ENCODE measurements around the gene RNPEPL1. TPM values are rescaled to one million over a fixed set of nuclear protein-coding genes. Genes with fewer than 3 reads are reported as not detected.
"Not testable (repeated sequence)": the region's sequence is repeated elsewhere in the genome, so short reads cannot be mapped to it uniquely, and the experiment has no call there.

The RNPEPL1 gene
- polyA plus RNA-seq, 12 donors, result 22.4 to 44.5 (median 23.3) TPM; not detected in 1

GRCh38 chr2:240602266-240603050, 34.2 kb downstream of the RNPEPL1 start:
- no peak for DNase-seq

DNA sequence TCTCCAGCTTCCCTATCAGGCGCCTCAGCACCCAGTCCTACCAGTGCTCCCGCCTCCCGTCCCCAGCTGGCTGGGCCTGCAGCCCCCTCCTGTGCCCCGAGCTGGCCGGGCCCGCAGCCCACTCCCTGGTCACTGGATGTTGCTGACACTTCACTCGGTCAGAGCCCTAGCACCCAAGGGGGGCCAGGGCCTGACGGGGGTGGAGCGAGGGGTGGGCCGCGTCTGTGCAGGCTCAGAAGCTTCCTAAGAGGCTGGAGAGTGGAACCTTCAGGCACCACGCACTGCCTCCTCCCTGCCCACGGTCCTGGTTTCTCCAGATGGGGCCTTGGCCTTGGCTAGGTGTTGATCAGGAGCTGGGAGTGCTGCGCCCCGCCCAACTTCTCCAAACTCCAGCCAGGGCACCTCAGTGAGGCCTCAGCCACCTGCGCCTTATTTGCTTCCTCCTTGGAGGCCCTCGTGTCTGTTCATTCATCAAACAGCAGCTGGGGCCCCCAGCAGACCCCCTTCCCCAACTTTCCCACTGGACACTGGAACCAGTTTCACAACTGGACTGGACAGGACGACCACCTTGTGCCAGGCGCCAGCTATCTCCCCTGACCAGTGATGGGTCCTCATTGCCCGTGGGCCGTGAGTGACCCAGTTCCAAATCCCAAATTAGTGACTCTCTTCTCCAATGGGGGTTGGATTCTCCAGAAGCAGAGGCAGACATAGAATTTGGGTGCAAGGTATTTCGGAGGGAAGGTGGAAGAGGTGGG, 35.0 kb downstream of the RNPEPL1 start:
- no peak for DNase-seq

DNA sequence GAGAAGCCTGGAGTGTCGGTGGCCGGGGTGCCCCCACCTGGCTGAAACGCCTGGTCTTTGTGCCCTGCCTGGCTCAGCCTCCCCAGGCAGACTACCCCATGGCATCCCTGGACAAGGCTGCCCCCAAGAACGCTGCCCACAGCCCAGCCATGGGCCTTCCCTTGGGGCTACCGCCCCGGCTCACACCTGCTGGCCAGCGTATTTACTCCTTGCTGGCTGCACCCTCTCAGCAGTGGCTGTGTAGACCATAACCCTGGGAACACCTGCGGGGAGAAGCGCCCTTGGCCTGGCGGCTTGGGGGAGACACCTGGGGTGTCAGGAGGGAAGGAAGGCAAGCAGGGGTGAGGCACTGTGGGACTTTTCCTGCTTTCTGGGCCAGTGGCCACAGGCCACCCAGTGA, 35.6 kb downstream of the RNPEPL1 start:
- DNase-seq, result no peak

- peak; percentile 45 for DNase-seq
Observed at GRCh38 chr2:240604291-240604938, 36.1 kb downstream of the RNPEPL1 start.

DNA sequence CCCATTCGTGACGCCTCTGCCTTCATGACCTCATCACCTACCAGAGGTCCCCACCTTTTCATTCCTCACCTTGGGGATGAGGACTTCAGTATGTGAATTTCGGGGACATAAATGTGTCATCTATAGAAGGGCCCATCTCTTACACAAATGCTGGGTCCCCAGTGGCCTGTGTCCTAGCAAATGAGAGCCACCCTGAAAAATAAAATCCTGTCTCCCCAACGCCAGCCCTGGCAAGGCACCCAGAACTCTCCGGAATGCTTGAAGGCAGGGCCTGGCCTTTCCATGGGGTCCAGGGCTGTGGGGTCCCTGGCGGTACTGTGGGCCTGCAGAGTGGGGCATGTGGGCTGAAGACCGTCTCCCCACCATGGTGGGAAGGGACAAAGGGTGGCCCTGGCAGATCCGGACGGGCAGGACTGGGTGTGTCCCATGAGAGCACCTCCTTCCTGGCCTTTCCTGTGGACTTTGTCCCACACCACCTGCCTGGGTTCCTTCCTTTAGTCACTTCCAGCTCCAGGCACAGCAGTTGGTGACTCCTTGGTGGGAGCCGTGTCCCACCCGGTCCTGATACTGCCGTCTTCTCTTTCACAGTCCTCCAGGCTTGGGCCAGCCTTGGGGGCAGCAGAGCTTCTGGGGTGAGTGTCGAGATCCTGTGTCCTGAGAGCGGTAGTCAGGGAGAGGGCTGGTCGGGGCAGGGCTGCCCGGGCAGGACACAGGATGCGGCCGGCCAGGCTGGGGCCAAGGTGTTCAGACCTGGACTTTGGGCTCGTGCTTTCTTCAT, 36.8 kb downstream of the RNPEPL1 start:
- no peak for DNase-seq

DNA sequence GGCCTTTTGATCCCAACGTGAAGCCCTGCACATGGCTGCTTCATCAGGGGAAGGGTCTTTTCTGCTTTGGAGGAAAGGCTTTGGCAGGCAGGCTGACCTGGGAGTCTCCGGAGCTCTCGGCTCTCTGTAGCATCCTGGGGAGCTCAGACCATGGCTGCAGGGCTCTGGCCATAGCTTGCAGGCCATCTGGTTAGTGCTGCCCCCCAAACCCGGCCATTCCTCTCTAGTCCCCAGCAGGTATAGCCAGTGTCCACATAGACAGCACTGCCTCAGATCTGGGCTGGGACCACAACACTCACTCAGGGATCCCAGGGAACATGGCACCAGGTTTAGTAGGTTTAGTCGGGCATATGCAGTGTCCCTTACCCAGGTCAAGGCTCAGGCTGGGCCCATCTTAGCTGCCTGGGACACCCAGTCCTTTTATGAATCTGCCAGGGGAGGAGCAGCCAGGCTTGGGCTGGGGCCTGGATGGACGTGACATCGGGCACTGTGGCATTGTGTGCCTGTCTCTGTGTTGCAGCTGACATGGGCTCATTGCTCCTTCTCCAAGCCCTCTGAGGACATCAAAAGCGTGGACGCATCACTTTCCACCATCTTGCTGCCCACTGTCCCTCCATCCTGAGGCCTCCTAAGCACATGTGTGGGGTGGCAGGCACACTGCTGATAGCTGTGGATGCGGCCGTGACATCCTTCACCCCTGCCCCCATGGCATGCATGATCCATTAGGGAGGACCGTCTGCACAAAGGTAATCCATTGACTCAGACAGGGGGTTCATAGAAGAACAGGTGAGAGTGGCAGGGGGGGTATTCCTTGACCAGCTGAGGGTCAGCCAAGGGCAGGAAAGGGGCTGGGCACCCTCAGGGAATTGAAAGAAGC, 37.8 kb downstream of the RNPEPL1 start:
- DNase-seq, result no peak

DNA sequence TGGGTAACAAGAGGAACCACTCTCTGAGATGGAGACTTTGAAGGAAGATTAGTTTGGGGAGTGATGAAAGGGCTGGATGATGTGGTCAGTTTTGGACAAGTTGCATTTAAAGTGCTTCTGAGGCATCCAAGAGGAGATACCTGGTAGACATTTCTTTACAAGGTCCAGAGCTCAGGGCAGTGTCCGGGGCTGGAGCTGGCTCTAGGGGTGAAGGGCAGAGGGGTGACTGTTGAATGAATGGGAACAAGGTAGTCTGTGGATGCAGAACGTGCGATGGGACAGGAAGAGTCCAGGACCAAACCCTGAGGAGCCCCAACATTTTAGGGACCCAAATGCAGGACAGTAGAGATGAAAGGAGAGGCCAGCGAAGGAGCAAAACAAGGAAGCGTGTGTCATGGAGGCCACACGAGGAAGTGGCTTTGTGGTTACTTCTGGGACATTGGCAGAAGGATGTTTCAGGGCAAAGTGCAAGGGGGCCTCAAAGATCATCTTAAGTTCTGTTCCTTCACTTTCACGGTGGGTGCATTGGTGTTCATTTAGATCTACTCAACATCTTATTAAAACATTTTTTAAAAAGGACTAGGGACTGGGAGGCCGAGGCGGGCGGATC, 43.4 kb downstream of the RNPEPL1 start:
- no peak for DNase-seq

GRCh38 chr2:240613781-240614180, 45.5 kb downstream of the RNPEPL1 start:
- no peak for DNase-seq

DNA sequence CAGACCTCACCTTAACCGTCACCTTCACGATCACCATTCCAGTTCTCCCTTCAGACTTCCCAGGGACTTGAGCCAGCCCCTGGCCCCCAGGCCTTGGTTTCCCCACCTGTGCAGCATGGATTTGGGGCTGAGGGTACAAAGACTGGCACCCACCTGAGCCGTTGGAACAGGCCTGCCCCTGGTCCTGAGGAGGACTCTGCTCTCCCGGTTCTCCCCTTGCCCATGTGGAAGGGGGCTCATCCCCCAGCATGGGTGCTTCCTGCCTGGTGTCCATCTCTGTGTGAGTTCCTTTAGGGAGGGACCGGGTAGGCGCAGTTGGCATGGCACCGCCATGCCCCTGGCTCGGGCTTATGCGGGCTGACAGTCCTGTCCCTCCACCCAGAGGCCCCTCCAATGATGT, 46.1 kb downstream of the RNPEPL1 start:
- no peak for DNase-seq

DNA sequence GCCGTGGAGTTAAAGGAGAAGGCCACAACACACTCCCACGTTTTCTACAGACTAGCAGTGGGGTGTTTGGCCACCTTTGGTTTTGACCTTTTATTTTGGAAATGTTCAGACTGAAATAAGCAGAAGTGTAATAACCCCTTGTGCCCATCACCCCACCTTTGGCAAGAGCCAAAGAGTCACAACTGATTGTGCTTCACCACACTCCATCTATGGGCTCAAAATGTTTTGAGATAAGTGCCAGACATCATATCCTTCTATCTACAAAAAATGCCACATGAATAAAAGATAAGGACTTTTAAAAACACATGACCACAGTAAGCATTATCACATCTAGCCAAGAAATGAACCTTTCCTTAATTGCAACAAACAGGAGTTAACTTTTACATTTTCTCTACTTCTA, 47.1 kb downstream of the RNPEPL1 start:
- no peak for DNase-seq

- no peak for DNase-seq
Observed at GRCh38 chr2:240615820-240616547, 47.7 kb downstream of the RNPEPL1 start.

GRCh38 chr2:240616860-240617666, 48.8 kb downstream of the RNPEPL1 start:
- DNase-seq, result not testable (repeated sequence)

DNA sequence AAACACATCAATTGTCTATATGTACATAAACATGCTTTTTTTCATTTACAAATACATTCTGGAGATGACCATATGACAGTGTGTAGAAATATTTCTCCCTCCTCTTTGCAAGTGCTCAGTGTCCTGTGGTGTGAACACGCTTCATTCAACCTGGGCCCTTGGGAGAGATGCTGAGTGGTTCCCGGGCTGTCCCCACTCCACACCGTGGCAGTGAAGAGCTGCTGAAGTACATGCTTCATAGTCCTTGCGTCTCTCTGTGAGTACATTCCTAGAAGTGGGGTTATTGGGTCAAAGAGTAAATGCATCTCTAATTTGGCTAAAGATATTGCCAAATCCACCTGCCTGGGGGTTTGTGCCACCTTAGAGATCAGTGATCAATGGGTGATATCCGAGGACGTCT, 50.5 kb downstream of the RNPEPL1 start:
- DNase-seq, result no peak

- DNase-seq, result no peak
Observed at GRCh38 chr2:240619506-240620148, 51.3 kb downstream of the RNPEPL1 start.

DNA sequence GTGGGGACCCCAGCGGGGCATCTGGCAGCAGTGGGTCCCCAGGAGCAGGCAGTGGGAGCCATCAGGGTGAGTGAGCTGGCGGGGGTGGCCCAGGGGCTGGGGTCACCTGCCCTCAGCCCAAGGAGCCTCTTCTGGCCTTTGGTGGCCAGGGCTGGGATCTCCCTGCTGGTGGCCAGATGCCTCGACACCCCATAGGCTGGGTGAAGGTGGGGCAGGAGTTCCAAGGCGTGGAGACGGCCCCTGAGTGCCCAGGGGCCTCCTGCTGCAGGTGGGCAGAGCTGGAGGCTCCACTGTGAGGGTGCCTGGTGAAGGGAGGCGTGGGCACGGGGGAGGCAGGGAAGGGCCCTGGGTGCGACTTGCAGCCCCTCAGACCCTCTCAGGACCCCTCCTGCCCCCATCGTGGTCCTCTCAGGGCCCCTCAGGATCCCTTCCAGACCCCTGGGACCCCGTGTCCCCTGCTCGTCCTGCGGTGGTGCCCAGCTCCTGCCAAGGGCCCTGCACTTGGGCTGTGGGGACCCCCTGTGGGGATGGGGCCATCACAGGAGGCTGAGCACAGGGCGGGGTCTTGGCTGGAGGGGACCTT, 52.0 kb downstream of the RNPEPL1 start:
- DNase-seq, result no peak

GRCh38 chr2:240620859-240621258, 52.6 kb downstream of the RNPEPL1 start:
- DNase-seq, result no peak

DNA sequence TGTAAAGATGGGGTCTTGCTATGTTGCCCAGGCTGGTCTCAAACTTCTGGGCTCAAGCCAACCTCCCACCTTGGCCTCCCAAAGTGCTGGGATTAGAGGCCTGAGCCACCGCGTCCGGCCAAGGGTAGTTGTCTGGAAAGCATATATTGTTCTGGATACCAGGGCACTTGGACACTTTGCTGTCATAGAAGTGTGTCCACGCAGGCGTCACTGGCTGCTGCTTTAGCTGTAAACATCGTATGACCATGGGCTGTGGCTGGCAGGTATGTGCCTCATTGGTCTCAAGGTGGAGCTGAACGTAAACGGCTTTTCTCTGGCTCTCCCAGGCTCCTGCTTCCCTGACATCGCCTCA, 53.8 kb downstream of the RNPEPL1 start:
- DNase-seq, result no peak
